ENCODE data around the gene GATA3.

The GATA3 gene

GRCh38 chr10:8035006-8035640 lies 19.4 kb upstream of the GATA3 start:
- Mint-ChIP-seq H3K4me1 (ENCODE audit: low read depth) (peaks cover 13% of the 10 kb centered on the region), H3K9me3 (no peaks in the 10 kb centered on the region), H3K36me3 (ENCODE audit: low read depth) (peaks cover 3% of the 10 kb centered on the region), H3K27me3 (ENCODE audit: low read depth) (peaks cover 73% of the 10 kb centered on the region), H3K27ac (peak overlapping the region; percentile 77), H3K4me3 (peak overlapping the region; percentile 45)

GRCh38 chr10:8035641-8036470 lies 18.6 kb upstream of the GATA3 start:
- peaks cover 13% of the 10 kb centered on the region for H3K4me1 Mint-ChIP-seq (ENCODE audit: low read depth)
- no peaks in the 10 kb centered on the region for H3K9me3 Mint-ChIP-seq
- H3K27me3 Mint-ChIP-seq (ENCODE audit: low read depth), result peaks cover 80% of the 10 kb centered on the region
- H3K36me3 Mint-ChIP-seq (ENCODE audit: low read depth), result peaks cover 3% of the 10 kb centered on the region
- no peak overlapping the region for H3K4me3 Mint-ChIP-seq
- peak overlapping the region; percentile 77 for H3K27ac Mint-ChIP-seq

GRCh38 chr10:8036506-8037198 lies 17.8 kb upstream of the GATA3 start:
- Mint-ChIP-seq H3K27ac (no peak overlapping the region), H3K4me1 (ENCODE audit: low read depth) (peaks cover 15% of the 10 kb centered on the region), H3K9me3 (no peaks in the 10 kb centered on the region), H3K36me3 (ENCODE audit: low read depth) (peaks cover 3% of the 10 kb centered on the region), H3K27me3 (ENCODE audit: low read depth) (peaks cover 84% of the 10 kb centered on the region), H3K4me3 (no peak overlapping the region)

GRCh38 chr10:8037199-8037801 lies 17.2 kb upstream of the GATA3 start:
- Mint-ChIP-seq H3K9me3 (no peaks in the 10 kb centered on the region), H3K4me1 (ENCODE audit: low read depth) (peaks cover 17% of the 10 kb centered on the region), H3K4me3 (no peak overlapping the region), H3K27me3 (ENCODE audit: low read depth) (peaks cover 84% of the 10 kb centered on the region), H3K36me3 (ENCODE audit: low read depth) (peaks cover 3% of the 10 kb centered on the region), H3K27ac (peak overlapping the region; percentile 69)

- no peaks in the 10 kb centered on the region for H3K9me3 Mint-ChIP-seq
Measured at GRCh38 chr10:8037941-8038894, 16.3 kb upstream of the GATA3 start.

GRCh38 chr10:8039321-8039881 lies 15.1 kb upstream of the GATA3 start:
- Mint-ChIP-seq H3K4me3 (no peak overlapping the region), H3K36me3 (ENCODE audit: low read depth) (peaks cover 7% of the 10 kb centered on the region), H3K4me1 (ENCODE audit: low read depth) (peaks cover 30% of the 10 kb centered on the region), H3K27ac (peak overlapping the region; percentile 39), H3K27me3 (ENCODE audit: low read depth) (peaks cover 87% of the 10 kb centered on the region), H3K9me3 (no peaks in the 10 kb centered on the region)

More at GRCh38 chr10:8037941-8038894, 16.3 kb upstream of the GATA3 start:
- Mint-ChIP-seq H3K36me3 (ENCODE audit: low read depth) (peaks cover 3% of the 10 kb centered on the region), H3K4me3 (peak overlapping the region; percentile 4), H3K27me3 (ENCODE audit: low read depth) (peaks cover 84% of the 10 kb centered on the region), H3K4me1 (ENCODE audit: low read depth) (peaks cover 24% of the 10 kb centered on the region), H3K27ac (peak overlapping the region; percentile 80)

- Mint-ChIP-seq H3K9me3 (no peaks in the 10 kb centered on the region), H3K4me3 (no peak overlapping the region), H3K36me3 (ENCODE audit: low read depth) (peaks cover 7% of the 10 kb centered on the region), H3K4me1 (ENCODE audit: low read depth) (peaks cover 36% of the 10 kb centered on the region), H3K27me3 (ENCODE audit: low read depth) (peaks cover 92% of the 10 kb centered on the region), H3K27ac (peak overlapping the region; percentile 24)
Measured at GRCh38 chr10:8040651-8041050, 13.8 kb upstream of the GATA3 start.

- no peak overlapping the region for H3K4me3 Mint-ChIP-seq
- peaks cover 43% of the 10 kb centered on the region for H3K4me1 Mint-ChIP-seq (ENCODE audit: low read depth)
- peaks cover 95% of the 10 kb centered on the region for H3K27me3 Mint-ChIP-seq (ENCODE audit: low read depth)
- H3K9me3 Mint-ChIP-seq, result no peaks in the 10 kb centered on the region
- H3K36me3 Mint-ChIP-seq (ENCODE audit: low read depth), result peaks cover 7% of the 10 kb centered on the region
- H3K27ac Mint-ChIP-seq, result peak overlapping the region; percentile 33
Measured at GRCh38 chr10:8041284-8041991, 13.1 kb upstream of the GATA3 start.

GRCh38 chr10:8041992-8042720 lies 12.3 kb upstream of the GATA3 start:
- Mint-ChIP-seq H3K4me1 (ENCODE audit: low read depth) (peaks cover 45% of the 10 kb centered on the region), H3K27me3 (ENCODE audit: low read depth) (peaks cover 99% of the 10 kb centered on the region), H3K27ac (peak overlapping the region; percentile 33), H3K4me3 (no peak overlapping the region), H3K36me3 (ENCODE audit: low read depth) (peaks cover 7% of the 10 kb centered on the region), H3K9me3 (no peaks in the 10 kb centered on the region)

- Mint-ChIP-seq H3K36me3 (ENCODE audit: low read depth) (peaks cover 7% of the 10 kb centered on the region), H3K27ac (peak overlapping the region; percentile 22), H3K4me3 (peak overlapping the region; percentile 2), H3K27me3 (ENCODE audit: low read depth) (peaks cover 99% of the 10 kb centered on the region), H3K9me3 (no peaks in the 10 kb centered on the region), H3K4me1 (ENCODE audit: low read depth) (peaks cover 46% of the 10 kb centered on the region)
Measured at GRCh38 chr10:8042721-8043568, 11.5 kb upstream of the GATA3 start.

GRCh38 chr10:8043569-8044306 lies 10.8 kb upstream of the GATA3 start:
- H3K9me3 Mint-ChIP-seq, result no peaks in the 10 kb centered on the region
- H3K27me3 Mint-ChIP-seq (ENCODE audit: low read depth), result peaks cover 99% of the 10 kb centered on the region
- H3K4me3 Mint-ChIP-seq, result no peak overlapping the region
- peaks cover 46% of the 10 kb centered on the region for H3K4me1 Mint-ChIP-seq (ENCODE audit: low read depth)
- peak overlapping the region; percentile 78 for H3K27ac Mint-ChIP-seq
- peaks cover 7% of the 10 kb centered on the region for H3K36me3 Mint-ChIP-seq (ENCODE audit: low read depth)
